ENCODE data around the gene AHDC1. TPM values are rescaled to one million over a fixed set of nuclear protein-coding genes. Genes with fewer than 3 reads are reported as not detected.
A peak's percentile ranks its signal among the peaks of the same experiment; 100 is the strongest.

AHDC1 gene
- total and polyA plus RNA-seq, 2 of the 13 experiments (the other 11 are each of a cell fraction or from before 2014, with no cell fraction given) = 1.0 to 2.7 TPM

GRCh38 chr1:27489973-27490741 lies 113.8 kb downstream of the AHDC1 start, which contains the start of gene WASF2 (continued):
- TF ChIP-seq THRA (CRISPR knock-in tag; IDR thresholded peaks at IDR 0.05; ENCODE audit: borderline replicate concordance) (peak; percentile 7; the same call in 1 of the 2 replicates), ETV6 (CRISPR knock-in tag; conservative IDR thresholded peaks at IDR 0.05) (no peak; the same call in 1 of the 2 replicates), MBD4 (IDR thresholded peaks at IDR 0.05; ENCODE audit: borderline replicate concordance, low read length) (no peak), AHDC1 (CRISPR knock-in tag; IDR thresholded peaks at IDR 0.05; ENCODE audit: borderline replicate concordance) (no peak), HNRNPLL (IDR thresholded peaks at IDR 0.05; ENCODE audit: low read depth, low read length, poor library complexity, severe bottlenecking) (peak; percentile 100), SMYD3 (CRISPR knock-in tag; IDR thresholded peaks at IDR 0.05) (no peak), ZFP41 (CRISPR knock-in tag; IDR thresholded peaks at IDR 0.05; ENCODE audit: borderline replicate concordance) (peak; percentile 51; the same call in 1 of the 2 replicates), ZNF496 (CRISPR knock-in tag; IDR thresholded peaks at IDR 0.05; ENCODE audit: insufficient replicate concordance) (no peak), TFDP2 (CRISPR knock-in tag; IDR thresholded peaks at IDR 0.05) (peak; percentile 85), KLF13 (CRISPR knock-in tag; IDR thresholded peaks at IDR 0.05) (no peak), HIC2 (CRISPR knock-in tag; IDR thresholded peaks at IDR 0.05; ENCODE audit: low read depth) (no peak), TEF (CRISPR knock-in tag; IDR thresholded peaks at IDR 0.05) (0 out of 2 replicates have a peak, but pooled peaks have one; percentile 35), JUNB (CRISPR knock-in tag; IDR thresholded peaks at IDR 0.05; ENCODE audit: borderline replicate concordance) (peak; percentile 61; the same call in 1 of the 2 replicates), GZF1 (CRISPR knock-in tag; IDR thresholded peaks at IDR 0.05) (0 out of 2 replicates have a peak, but pooled peaks have one; percentile 20), LBX2 (CRISPR knock-in tag; IDR thresholded peaks at IDR 0.05; ENCODE audit: borderline replicate concordance) (peak; percentile 47; the same call in 1 of the 2 replicates), ATF7 (IDR thresholded peaks at IDR 0.05) (peak; percentile 89), ATF7 (CRISPR knock-in tag; IDR thresholded peaks at IDR 0.05) (no peak)

Measured in HepG2 (cell line).